GM18505 (cell line): ENCODE measurements around the gene NRCAM.

Experiments
- ATAC-seq: cut with Tn5 transposase; IDR thresholded peaks from one replicate; pipeline ENCODE4 v1.9.1; 2021; ENCODE audit not compliant: unreplicated experiment
- POLR2A ChIP-seq: IDR thresholded peaks from 4 replicates; pipeline ENCODE4 v1.6.1; 2011; ENCODE audit warnings: borderline replicate concordance; ENCODE audit not compliant: insufficient read depth, insufficient read length; ENCODE audit errors: extremely low read depth

Gene NRCAM

GRCh38 chr7:108307194-108307593 is 149.0 kb downstream of the NRCAM start:
- no peak for ATAC-seq
- TF ChIP-seq POLR2A = no peak

DNA sequence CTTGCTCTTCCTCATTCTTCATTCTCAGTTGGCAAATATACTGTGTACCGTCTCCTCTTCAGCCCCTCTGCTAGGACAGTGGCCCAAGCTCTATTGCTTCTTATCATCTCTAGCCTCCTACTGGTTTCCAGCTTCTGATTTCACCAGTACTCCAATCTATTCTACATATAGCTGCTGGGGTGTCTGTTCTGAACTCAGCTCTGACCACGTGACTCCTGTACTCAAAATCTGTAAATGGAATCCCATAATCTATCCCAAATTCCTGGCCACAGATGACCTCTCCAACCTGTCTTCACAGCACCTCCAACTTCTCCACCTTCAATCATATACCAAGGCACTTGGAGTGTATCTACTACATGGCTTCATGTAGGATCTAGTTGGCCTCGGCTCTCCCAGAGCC is 152.9 kb downstream of the NRCAM start:
- no peak for TF ChIP-seq POLR2A
- no peak for ATAC-seq

- no peak for ATAC-seq
- TF ChIP-seq POLR2A = no peak
These were observed 154.8 kb downstream of the NRCAM start for GRCh38 chr7:108301387-108301786.

GRCh38 chr7:108299251-108299973 is 156.8 kb downstream of the NRCAM start:
- TF ChIP-seq POLR2A = no peak
- no peak for ATAC-seq

- ATAC-seq = no peak
- no peak for TF ChIP-seq POLR2A
These were observed 159.3 kb downstream of the NRCAM start for GRCh38 chr7:108296911-108297310.

- TF ChIP-seq POLR2A = no peak
- ATAC-seq = peak; percentile 99
These were observed 161.6 kb downstream of the NRCAM start for GRCh38 chr7:108294595-108294994.

DNA sequence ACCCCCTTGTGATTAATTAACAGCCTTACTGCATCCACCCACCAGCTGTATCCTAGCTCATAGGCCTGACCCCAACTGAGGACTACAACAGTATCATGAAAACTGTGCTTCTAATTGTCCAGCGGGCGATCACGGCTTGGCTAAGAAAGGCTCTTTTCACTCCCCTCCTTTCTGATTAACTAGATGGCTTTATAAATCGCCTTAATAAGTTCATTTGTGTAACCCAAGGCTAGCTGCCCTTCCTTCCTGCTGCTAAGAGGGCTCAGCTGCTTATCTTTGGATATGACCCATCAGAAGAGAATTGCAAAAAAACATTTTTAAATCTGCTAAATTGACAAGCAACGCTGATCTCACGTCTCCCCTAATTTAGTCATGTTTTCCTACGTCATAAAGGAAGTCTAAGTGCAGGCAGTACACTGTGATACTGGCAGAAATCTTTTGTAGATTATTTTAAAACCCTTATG is 163.1 kb downstream of the NRCAM start:
- TF ChIP-seq POLR2A = no peak
- ATAC-seq = no peak

- no peak for ATAC-seq
- no peak for TF ChIP-seq POLR2A
These were observed 163.7 kb downstream of the NRCAM start for GRCh38 chr7:108292541-108292940.

- TF ChIP-seq POLR2A = no peak
- ATAC-seq = no peak
These were observed 164.3 kb downstream of the NRCAM start for GRCh38 chr7:108291791-108292440.

DNA sequence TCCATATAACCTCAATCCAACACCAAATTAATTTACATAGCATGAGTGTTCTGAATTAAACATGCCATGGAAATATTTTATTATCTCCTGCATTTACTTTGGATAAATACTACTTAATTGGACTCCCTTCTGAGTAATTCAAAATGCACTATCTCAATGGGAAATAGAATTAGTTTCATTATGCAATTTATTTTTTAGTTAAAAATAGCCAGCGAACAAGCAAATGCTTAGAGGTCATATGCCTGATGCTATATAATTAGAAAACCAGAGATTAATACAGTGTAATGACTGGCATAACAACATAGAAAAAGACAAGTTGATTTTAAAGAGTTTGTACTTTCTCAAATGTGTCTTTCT is 165.1 kb downstream of the NRCAM start:
- ATAC-seq = no peak
- no peak for TF ChIP-seq POLR2A

GRCh38 chr7:108290459-108291151 is 165.6 kb downstream of the NRCAM start:
- no peak for ATAC-seq
- TF ChIP-seq POLR2A = no peak

GRCh38 chr7:108289852-108290251 is 166.4 kb downstream of the NRCAM start:
- TF ChIP-seq POLR2A = no peak
- ATAC-seq = no peak

DNA sequence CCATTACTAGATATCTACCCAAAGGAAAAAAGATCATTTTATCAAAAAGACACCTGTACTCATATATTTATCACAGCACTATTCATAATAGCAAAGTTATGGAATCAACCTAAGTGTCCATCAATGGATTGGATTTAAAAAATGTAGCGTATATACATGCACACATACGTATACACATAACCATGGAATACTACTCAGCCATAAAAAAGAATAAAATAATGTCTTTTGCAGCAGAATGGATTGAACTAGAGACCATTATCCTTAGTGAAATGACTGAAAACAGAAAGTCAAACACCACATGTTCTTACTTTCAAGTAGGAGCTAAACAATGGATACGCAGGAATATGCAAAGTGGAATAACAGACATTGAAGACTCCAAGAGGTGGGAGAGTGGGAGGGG is 168.4 kb downstream of the NRCAM start:
- ATAC-seq = no peak
- TF ChIP-seq POLR2A = no peak
